ENCODE results near the gene MYB. TPM values are rescaled to one million over a fixed set of nuclear protein-coding genes. Genes with fewer than 3 reads are reported as not detected.

Gene MYB
- total and polyA plus RNA-seq, 2 of the 8 experiments (the other 6 are each of a cell fraction or from before 2014, with no cell fraction given), result 4.0 to 7.6 TPM

GRCh38 chr6:135256866-135257265, 75.8 kb downstream of the MYB start:
- POLR2A ChIA-PET (ENCODE audit: partially characterized antibody), result interaction anchor here (1.0 kb wide), 1 partner anchor 11 kb away, joined by 3 read pairs; no protein-coding TSS in a partner anchor
- Histone ChIP-seq H2AFZ (ENCODE audit: low read length) (no peak overlapping the region), H3K79me2 (ENCODE audit: control insufficient read depth in 1 of 2, insufficient read depth in 2 of 2, low read length in 2 of 2) (no peaks in the 10 kb centered on the region), H3K9me3 (ENCODE audit: insufficient read depth in 2 of 2, low read depth in 1 of 2, low read length in 1 of 2) (no peaks in the 10 kb centered on the region), H3K27me3 (replicated peaks in 1 of 4; ENCODE audit: control insufficient read depth in 3 of 4, extremely low read depth in 1 of 4, insufficient read depth in 3 of 4, low read length in 3 of 4) (no peaks in the 10 kb centered on the region), H2BK20ac (ENCODE audit: low read length) (no peak overlapping the region), H2BK120ac (replicated peaks; ENCODE audit: low read depth, low read length) (peak overlapping the region; percentile 29), H3K14ac (ENCODE audit: insufficient read length) (no peak overlapping the region), H2AK5ac (ENCODE audit: low read depth, low read length) (no peak overlapping the region), H3K27ac (ENCODE audit: low read depth, low read length) (no peak overlapping the region), H4K20me1 (replicated peaks in 1 of 2; ENCODE audit: control insufficient read depth in 1 of 2, insufficient read depth in 2 of 2, low read length in 2 of 2) (no peaks in the 10 kb centered on the region), H4K8ac (ENCODE audit: extremely low read depth, insufficient read depth, low read length) (no peak overlapping the region), H3K23ac (ENCODE audit: insufficient read length) (no peak overlapping the region), H3K4me2 (ENCODE audit: insufficient read depth in 1 of 2, low read depth in 2 of 2, low read length in 2 of 2) (no peak overlapping the region), H4K5ac (ENCODE audit: insufficient read length, low read depth, low read length) (no peak overlapping the region), H3K9ac (replicated peaks in 1 of 4; ENCODE audit: extremely low read depth in 1 of 4, low read depth in 3 of 4, low read length in 3 of 4) (no peak overlapping the region), H3K56ac (replicated peaks; ENCODE audit: insufficient read length, low read depth, low read length) (no peak overlapping the region), H3K4me3 (ENCODE audit: extremely low read depth in 1 of 4, insufficient read depth in 2 of 4, low read depth in 3 of 4, low read length in 4 of 4) (no peak overlapping the region), H2BK12ac (ENCODE audit: low read depth, low read length) (no peak overlapping the region), H3K4me1 (replicated peaks in 1 of 4; ENCODE audit: control insufficient read depth in 3 of 4, insufficient read depth in 4 of 4, low read length in 3 of 4) (peaks cover 3 to 7% (median 6%) of the 10 kb centered on the region in 4 experiments), H3K36me3 (ENCODE audit: control insufficient read depth in 2 of 4, insufficient read depth in 4 of 4, low read length in 3 of 4) (no peaks in the 10 kb centered on the region), H3K4ac (replicated peaks; ENCODE audit: insufficient read length, low read depth, low read length) (no peak overlapping the region), H4K91ac (replicated peaks; ENCODE audit: insufficient read length, low read length) (no peak overlapping the region), H3K79me1 (ENCODE audit: low read depth, low read length) (no peaks in the 10 kb centered on the region), H2BK15ac (ENCODE audit: low read length) (no peak overlapping the region), H3K23me2 (ENCODE audit: low read depth, low read length) (no peaks in the 10 kb centered on the region), H2BK5ac (ENCODE audit: low read depth, low read length) (no peak overlapping the region), H3K18ac (ENCODE audit: extremely low read depth, low read length) (no peak overlapping the region)
- WGBS, 2 experiments (ENCODE audit: extremely low coverage in 1 of 2, insufficient coverage in 1 of 2, insufficient read length in 1 of 2, insufficient replicate concordance in 2 of 2, low coverage in 1 of 2, low lambda C conversion rate in 2 of 2, missing lambda C conversion rate in 1 of 2), result 80% methylated on average over 4 of the region's 4 CpGs; no CpG with 5 or more reads in 1 of the 2 experiments
- DNase-seq (ENCODE audit: low read depth in 1 of 2, low spot score in 2 of 2) (no peak), FAIRE-seq (no peak)
- CTCF ChIA-PET (ENCODE audit: partially characterized antibody), result interaction anchor here (1.5 to 3.5 kb wide), 2 partner anchors 11 to 54 kb away, joined by 5 to 20 read pairs; no protein-coding TSS in a partner anchor
- TF ChIP-seq TCF12 (IDR thresholded peaks at IDR 0.05; ENCODE audit: low read depth, low read length) (no peak), E2F6 (IDR thresholded peaks at IDR 0.05) (no peak), CREB1 (IDR thresholded peaks at IDR 0.05) (no peak), GTF2F1 (IDR thresholded peaks at IDR 0.05; ENCODE audit: borderline replicate concordance, low read depth, low read length) (no peak), RNF2 (IDR thresholded peaks at IDR 0.05; ENCODE audit: borderline replicate concordance, low read depth, low read length, missing control alignments, poor library complexity, severe bottlenecking) (no peak), HDAC2 (IDR thresholded peaks at IDR 0.05; ENCODE audit: borderline replicate concordance in 1 of 2, low read depth in 2 of 2, low read length in 2 of 2) (no peak), TAF1 (IDR thresholded peaks at IDR 0.05; ENCODE audit: low read depth, low read length) (no peak), BCL11A (IDR thresholded peaks at IDR 0.05; ENCODE audit: low read depth in 2 of 2, low read length in 2 of 2) (no peak), NANOG (IDR thresholded peaks at IDR 0.05; ENCODE audit: insufficient read depth, low read depth, low read length, poor library complexity, severe bottlenecking) (no peak)
- TF ChIP-seq, protein P1, sequence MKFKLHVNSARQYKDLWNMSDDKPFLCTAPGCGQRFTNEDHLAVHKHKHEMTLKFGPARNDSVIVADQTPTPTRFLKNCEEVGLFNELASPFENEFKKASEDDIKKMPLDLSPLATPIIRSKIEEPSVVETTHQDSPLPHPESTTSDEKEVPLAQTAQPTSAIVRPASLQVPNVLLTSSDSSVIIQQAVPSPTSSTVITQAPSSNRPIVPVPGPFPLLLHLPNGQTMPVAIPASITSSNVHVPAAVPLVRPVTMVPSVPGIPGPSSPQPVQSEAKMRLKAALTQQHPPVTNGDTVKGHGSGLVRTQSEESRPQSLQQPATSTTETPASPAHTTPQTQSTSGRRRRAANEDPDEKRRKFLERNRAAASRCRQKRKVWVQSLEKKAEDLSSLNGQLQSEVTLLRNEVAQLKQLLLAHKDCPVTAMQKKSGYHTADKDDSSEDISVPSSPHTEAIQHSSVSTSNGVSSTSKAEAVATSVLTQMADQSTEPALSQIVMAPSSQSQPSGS (IDR thresholded peaks at IDR 0.05; ENCODE audit: low read length), result no peak

Data from H1 (cell line).